Spleen (tissue), 7 donors: ENCODE measurements around the gene HOXA10.

Source experiments
- POLR2AphosphoS5 ChIP-seq, 3 donors: sonication (generic); formaldehyde crosslinking; IDR thresholded peaks; one replicate each; pipeline ENCODE4 v1.5.1; 2017; ENCODE audit warnings: antibody characterized with exemption in 3 of 3
- TF ChIP-seq, protein P1 (sequence below), 11 experiments: fragments of 200-600 bp in 7 of 11; fragments of 450-650 bp in 4 of 11; sonication (generic) in 4 of 11; IDR thresholded peaks in 8 of 11; conservative IDR thresholded peaks in 3 of 11; 1 replicate in 7 of 11; 2 replicates in 4 of 11; pipeline versions ENCODE4 v1.4.0 to v1.8.0; 2016 to 2021; ENCODE audit warnings: antibody characterized with exemption in 11 of 11, inconsistent platforms in 4 of 11, mild to moderate bottlenecking in 1 of 11
- donor health status: DM: no; HTN: no; CAD: no; lungs with moderate emphysema.
- donor health status: DM: no; HTN: no; CAD: no.
- donor health status: DM: no; HTN: no; CAD: no.

DNA sequence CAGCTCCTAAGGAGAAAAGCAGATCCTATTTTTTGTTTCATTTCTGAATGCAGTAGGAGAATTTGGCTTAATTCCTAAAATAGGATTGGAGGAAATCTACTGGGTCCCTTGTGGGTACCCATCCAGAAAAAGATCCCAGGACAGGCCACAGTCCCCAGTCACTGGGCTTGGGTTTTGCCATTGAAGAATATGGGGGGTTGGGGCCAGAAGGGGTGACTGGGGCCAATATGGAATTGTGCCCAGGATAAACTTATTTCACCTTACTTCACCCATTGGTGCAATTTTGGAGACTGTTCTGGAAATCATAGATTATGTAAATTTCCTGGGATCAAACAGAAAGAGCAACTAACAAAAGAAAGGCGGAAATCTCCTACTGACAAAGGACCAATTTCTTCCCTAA lies 35.6 kb downstream of the HOXA10 start:
- TF ChIP-seq, protein P1, sequence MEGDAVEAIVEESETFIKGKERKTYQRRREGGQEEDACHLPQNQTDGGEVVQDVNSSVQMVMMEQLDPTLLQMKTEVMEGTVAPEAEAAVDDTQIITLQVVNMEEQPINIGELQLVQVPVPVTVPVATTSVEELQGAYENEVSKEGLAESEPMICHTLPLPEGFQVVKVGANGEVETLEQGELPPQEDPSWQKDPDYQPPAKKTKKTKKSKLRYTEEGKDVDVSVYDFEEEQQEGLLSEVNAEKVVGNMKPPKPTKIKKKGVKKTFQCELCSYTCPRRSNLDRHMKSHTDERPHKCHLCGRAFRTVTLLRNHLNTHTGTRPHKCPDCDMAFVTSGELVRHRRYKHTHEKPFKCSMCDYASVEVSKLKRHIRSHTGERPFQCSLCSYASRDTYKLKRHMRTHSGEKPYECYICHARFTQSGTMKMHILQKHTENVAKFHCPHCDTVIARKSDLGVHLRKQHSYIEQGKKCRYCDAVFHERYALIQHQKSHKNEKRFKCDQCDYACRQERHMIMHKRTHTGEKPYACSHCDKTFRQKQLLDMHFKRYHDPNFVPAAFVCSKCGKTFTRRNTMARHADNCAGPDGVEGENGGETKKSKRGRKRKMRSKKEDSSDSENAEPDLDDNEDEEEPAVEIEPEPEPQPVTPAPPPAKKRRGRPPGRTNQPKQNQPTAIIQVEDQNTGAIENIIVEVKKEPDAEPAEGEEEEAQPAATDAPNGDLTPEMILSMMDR (IDR thresholded peaks at IDR 0.05 in 8 of 11, conservative IDR thresholded peaks at IDR 0.05 in 3 of 11) = no peak
- no peak for TF ChIP-seq POLR2AphosphoS5 (IDR thresholded peaks at IDR 0.05)
